Adipose tissue (tissue), 3 donors: ENCODE measurements around the gene LRRC27. TPM values are rescaled to one million over a fixed set of nuclear protein-coding genes. Genes with fewer than 3 reads are reported as not detected.
"Not testable (repeated sequence)": the region's sequence is repeated elsewhere in the genome, so short reads cannot be mapped to it uniquely, and the experiment has no call there.

ENCODE experiments used
- H3K27ac ChIP-seq: one replicate; pipeline ENCODE4 v1.5.1; 2013; ENCODE audit warnings: low read depth, low read length
- WGBS, 3 donors: extraction: QIAGEN DNeasy Blood & Tissue Kit; methylation state at CpG; one replicate each; pipeline ENCODE4 v1.1.7; 2013; 5-methylcytosine and 5-hydroxymethylcytosine counted together
- polyA plus RNA-seq, 3 donors: library from polyadenylated mRNA; stranded (reverse); fragments of 200-250 nt; gene quantifications; one replicate each; pipeline ENCODE4 v1.2.3, GENCODE V29; 2013
- donor health status: healthy with polysubstance abuse.
- donor health status: Bipolar disorder and iron deficiency.
- donor health status: healthy.

Gene LRRC27
- polyA plus RNA-seq, 3 donors = 3.4 to 6.1 (median 5.0) TPM

DNA sequence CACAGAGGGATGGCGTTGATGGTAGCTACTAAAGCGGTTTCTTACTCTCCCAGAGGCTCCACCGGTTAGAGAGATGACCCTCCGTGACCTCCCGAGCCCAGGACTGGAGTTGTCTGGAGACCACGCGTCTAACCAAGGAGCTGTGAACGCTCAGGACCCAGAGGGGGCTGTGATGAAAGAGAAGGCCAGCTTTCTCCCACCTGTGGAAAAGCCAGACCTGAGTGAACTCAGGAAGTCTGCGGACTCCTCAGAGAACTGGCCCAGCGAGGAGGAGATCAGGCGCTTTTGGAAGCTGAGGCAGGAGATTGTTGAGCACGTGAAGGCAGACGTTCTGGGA lies 15.9 kb downstream of the LRRC27 start:
- no peak overlapping the region for H3K27ac ChIP-seq
- 75 to 92% (median 85%) methylated on average over 13 of the region's 13 CpGs for WGBS, 3 donors

DNA sequence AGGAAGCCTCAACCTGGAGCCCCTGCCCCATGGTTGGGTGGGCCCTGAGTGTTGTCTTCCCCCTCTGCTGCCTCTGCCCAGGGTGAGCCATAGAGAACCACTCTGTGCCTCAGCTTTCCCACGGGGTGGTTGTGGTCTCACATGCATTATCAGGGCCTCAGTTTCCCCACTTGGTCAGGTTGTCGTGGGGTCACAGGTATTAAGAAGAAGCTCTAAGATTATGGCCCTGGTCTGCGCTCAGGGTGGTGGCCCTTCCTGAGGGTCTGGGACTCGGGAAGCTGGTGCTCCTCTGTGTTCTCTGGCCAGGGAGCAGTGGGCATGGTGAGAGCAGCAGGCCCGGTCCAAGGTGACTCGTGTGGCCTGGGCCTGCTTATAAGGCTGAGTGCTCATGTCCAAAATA lies 17.8 kb downstream of the LRRC27 start:
- H3K27ac ChIP-seq = no peak overlapping the region
- WGBS, 3 donors = 87 to 90% (median 88%) methylated on average over 6 of the region's 6 CpGs

DNA sequence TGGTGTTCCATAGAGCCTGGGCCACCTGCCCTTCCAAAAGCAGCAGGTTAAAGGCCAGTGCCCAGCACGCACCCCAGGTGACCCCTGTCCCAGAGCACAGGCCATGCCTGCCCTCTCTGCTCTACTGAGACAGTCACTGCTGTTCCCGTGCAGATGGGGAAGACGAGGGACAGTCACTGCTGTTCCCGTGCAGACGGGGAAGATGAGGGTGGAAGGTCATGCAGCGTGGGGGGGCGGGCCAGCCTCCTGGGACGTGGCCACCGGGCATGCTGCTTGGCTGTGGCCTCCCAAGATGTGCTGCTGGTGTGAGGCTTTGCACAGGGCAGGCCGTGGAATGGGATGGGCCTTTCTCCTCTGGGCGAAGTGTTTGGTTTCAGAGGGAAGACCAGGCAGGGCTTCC lies 18.4 kb downstream of the LRRC27 start:
- no peak overlapping the region for H3K27ac ChIP-seq
- WGBS, 3 donors = 73 to 80% (median 77%) methylated on average over 9 to 11 of the region's 11 CpGs

DNA sequence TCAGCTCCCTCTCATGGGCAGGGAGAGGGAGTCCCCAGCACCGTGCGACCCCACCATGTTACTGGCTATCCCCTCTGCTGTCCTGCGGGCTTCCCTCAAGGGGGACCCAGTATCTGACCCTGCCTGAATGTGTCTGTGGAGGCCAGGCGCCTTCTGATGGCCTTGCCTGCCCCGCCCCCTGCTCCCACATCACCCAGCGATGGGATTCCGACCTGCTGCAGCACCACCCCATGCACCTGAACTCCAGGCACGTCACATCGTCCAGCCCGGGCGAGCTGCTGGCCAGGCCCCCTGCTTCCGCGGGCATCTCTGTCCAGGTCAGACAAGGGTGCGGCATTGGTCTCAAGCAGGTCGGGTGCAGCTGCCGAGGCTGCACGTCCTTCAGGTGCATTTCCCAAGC lies 19.0 kb downstream of the LRRC27 start:
- no peak overlapping the region for H3K27ac ChIP-seq
- 90 to 95% (median 95%) methylated on average over 17 of the region's 17 CpGs for WGBS, 3 donors

DNA sequence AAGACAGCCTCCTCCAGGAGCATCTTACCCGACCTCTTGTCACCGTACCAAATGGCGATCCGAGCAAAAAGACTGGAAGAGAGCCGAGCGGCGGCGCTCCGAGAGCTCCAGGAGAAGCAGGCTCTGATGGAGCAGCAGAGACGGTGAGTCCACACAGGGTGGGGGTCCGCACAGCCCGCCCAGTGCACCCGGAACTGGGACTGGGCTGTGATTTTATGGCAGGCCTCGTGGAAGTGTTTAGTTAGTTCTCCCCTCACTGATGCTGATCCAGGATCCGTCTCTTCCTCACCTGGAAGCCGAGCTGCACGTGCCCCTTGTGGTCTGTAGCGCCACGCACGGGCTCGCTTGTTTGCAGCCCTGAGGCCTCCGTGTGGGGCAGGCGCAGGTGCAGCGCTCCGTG lies 19.6 kb downstream of the LRRC27 start:
- WGBS, 3 donors = 90 to 92% (median 91%) methylated on average over 24 to 25 of the region's 25 CpGs
- H3K27ac ChIP-seq = no peak overlapping the region

DNA sequence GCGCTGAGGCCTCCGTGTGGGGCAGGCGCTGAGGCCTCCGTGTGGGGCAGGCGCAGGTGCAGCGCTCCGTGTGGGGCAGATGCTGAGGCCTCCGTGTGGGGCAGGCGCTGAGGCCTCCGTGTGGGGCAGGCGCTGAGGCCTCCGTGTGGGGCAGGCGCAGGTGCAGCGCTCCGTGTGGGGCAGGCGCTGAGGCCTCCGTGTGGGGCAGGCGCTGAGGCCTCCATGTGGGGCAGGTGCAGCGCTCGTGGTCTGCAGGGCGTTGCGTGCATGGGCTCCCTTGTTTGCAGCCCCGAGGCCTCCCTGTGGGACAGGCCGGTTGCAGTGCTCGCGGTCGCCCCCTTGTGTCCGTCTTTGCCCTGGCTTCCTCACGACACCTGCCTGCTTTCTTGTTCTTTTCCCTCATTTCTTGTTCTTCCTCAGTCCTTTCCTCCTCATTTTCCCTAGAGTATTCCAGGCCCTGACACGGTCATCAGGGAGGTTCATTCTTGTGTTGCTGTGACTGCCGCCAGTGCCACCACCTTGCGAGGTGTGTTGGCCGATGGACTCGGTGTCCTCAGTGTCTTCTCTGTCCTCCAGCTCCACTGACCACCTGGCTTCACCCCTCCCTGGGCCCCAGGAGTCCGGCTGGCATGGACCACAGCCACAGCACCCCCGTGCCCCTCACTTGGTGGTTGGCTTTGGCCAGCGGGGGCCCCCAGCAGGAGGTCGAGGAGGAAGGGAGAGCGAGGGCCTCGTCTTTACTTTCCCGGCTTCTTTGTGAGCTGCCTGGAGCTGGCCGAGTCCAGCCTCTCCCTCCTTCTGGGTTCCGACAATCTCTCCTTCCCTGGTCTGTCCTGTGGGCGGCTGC lies 20.7 kb downstream of the LRRC27 start:
- not testable (repeated sequence) for H3K27ac ChIP-seq
- WGBS, 3 donors = 51 to 56% (median 55%) methylated on average over 25 to 32 of the region's 44 CpGs

DNA sequence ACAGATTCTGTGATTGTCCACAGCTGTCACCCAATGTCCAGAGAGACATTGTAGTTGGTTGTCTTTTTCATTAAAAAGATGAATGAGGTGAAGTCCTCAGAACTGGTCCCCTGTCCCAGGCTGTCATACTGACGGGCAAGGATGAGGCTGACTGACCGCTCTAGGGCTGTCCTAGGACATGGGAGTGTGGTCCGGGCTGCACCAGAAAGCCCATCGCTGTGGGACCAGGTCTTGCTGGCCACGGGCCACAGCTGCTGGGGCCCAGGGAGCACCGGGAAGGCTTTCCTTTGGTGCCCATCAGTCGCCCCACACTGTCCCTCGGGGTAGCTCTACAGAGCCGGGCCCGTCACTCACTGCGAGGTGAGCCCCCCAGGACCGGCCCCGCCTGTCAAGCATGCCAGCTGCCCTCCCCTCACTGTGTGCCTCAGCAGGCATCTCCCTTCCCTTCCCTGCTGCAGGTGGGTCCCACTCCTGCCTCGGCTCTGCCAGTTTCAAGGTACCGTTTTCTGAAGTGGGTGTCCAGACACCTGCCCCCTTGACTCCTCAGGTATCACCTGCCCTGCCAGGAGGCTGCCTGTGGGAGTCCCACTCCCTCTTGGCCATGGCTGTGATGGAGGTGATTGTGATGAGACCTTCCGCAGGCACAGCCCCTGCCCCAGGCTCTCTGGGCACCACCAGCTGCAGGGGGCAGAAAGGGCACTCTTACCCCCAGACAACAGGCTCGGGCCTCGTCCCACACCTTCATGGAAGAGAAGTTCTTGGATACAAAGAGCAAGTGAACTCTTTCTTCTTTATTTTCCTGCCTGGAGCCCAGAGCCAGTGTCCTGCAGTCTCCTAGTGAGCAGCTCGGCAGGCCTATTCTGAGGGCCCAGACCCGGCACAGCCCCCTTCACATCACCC lies 21.7 kb downstream of the LRRC27 start:
- H3K27ac ChIP-seq = no peak overlapping the region
- 90 to 92% (median 90%) methylated on average over 20 of the region's 20 CpGs for WGBS, 3 donors

DNA sequence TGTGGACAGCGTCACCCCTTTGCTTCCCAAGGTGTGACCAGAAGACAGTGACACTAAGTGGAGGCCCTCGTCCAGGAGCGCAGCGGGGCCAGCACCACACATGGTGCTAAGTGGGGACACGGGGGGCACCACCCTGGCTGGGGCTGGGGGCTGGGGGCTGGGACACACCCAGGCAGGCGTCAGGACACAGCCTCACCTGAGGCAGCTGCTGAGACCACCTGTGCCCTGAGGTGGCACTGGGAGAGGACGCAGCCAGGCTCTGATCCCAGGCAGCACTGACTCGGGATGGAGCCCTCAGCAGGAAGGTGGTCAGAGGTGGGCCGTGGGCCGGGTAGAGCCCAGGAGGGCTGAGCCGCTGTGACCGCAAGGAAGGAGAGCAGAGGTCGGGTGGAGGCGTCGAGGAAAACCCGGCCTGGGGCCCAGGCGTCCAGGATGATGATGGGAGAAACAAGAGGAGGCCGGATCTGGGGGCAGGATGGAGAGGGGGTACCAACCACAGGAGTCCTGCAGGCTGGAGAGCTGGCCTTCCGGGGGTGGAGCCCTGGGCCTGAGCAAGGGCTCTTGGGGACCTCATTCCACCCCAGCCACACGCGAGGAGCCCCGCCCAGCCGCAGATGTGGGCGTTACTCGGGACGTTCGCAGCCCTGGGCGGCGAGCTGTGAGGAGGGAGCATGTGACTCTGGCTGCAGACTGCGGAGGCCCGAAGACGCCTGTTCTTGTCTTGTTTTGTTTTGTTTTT lies 22.5 kb downstream of the LRRC27 start:
- 89 to 93% (median 91%) methylated on average over 28 to 32 of the region's 32 CpGs for WGBS, 3 donors

DNA sequence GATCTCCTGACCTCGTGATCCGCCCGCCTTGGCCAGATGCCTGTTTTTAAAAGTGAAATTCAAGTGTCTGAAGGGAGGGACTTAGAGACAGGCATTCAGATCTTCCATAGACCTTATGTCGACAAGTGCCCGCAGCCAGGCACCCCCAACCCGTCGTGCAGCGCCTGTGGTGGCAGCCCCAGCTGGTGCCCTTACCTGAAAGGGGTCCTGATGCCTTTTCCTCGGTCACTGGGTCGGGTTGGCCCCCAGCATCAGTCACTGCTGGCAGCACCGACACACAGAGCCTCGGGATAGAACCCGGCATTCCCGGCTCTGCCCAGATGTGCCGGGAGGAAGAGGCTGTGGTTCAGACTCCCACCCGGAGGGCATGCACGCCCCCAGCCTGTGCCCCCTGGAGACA lies 23.3 kb downstream of the LRRC27 start:
- WGBS, 3 donors = 89 to 90% (median 90%) methylated on average over 17 of the region's 17 CpGs

More for the DNA sequence above, 22.5 kb downstream of the LRRC27 start:
- H3K27ac ChIP-seq = no peak overlapping the region

DNA sequence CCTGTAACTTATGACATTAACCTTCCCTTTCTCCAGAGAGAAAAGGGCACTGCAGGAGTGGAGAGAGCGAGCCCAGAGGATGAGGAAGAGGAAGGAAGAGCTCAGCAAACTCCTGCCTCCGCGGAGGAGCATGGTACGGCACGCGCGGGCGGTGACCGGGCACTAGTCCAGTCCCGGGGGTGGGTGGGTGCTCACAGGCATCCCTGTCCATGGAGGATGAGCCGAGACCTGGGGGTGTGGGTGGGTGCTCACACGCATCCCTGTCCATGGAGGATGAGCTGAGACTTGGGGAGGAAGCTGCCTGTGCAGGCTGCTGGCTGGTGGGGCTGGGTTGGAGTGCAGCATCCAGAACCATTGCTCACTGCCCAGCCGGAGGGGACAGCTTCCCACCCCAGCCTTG lies 23.8 kb downstream of the LRRC27 start:
- WGBS, 3 donors = 73 to 95% (median 85%) methylated on average over 13 of the region's 13 CpGs
- H3K27ac ChIP-seq = no peak overlapping the region

More for the DNA sequence above, 23.3 kb downstream of the LRRC27 start:
- H3K27ac ChIP-seq = no peak overlapping the region

DNA sequence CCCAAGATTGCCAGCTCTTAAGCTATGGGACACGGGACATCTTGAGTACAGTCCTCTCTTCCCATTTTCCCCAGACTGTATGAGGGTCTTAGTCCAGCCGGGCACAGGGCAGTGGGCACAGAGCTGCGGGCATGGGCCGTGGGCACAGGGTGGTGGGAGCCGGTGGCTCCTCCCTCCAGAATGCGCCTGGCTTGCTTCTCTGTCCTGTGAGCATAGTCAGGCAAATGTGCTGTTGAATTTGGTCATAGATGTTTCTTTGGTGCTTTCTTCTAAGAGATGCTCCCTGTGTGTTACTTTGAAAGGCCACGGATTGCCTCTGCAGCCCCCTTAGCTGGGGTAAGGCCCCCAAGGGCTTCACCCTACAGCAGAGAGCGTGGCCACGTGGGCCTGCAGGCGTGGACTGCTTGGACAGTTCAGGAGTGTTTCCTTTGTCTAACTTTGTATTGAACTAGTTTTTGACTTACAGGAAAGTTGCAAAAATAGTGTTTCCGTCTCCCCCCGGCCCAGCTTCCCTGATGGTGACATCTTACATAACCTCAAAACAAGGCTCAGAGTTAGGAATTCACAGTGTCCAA lies 24.7 kb downstream of the LRRC27 start:
- no peak overlapping the region for H3K27ac ChIP-seq
- 78 to 91% (median 86%) methylated on average over 12 of the region's 12 CpGs for WGBS, 3 donors

DNA sequence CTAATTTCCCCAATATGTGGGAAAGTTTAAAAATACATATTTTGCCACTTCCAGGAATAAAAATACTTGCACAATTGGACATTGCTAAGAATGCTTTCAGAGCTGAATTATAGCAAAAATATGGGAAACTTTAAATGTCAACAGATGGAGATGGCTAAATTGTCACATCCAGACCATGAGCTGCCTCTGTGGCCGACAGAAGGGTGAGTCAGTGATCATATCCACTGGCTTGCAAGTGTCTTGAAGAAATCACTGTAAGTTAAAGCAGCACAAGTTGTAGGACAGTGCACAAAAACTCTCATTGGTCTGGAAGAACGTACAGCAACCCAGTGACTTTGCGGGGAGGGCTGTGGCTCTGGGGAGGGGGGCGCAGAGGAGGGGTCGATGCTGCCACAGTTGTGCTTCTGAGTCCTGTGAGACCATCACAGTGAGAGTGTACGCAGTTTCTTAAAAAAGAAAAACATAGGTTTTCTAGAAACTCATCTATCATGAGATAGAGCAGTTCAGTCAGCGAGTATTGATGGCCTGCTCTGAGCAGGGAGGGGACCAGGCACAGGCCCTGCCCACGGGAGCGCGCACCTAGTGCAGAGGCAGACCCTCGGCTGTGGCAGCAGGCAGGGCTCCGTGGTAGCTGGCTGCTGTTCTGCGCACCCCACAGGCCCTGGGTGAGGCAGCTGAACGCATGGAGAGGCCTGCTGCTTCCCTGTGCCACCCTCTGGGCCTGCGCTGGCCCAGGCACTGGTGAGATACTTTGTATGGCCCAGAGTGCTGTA lies 25.5 kb downstream of the LRRC27 start:
- WGBS, 3 donors = 91 to 96% (median 95%) methylated on average over 15 of the region's 15 CpGs
- no peak overlapping the region for H3K27ac ChIP-seq

DNA sequence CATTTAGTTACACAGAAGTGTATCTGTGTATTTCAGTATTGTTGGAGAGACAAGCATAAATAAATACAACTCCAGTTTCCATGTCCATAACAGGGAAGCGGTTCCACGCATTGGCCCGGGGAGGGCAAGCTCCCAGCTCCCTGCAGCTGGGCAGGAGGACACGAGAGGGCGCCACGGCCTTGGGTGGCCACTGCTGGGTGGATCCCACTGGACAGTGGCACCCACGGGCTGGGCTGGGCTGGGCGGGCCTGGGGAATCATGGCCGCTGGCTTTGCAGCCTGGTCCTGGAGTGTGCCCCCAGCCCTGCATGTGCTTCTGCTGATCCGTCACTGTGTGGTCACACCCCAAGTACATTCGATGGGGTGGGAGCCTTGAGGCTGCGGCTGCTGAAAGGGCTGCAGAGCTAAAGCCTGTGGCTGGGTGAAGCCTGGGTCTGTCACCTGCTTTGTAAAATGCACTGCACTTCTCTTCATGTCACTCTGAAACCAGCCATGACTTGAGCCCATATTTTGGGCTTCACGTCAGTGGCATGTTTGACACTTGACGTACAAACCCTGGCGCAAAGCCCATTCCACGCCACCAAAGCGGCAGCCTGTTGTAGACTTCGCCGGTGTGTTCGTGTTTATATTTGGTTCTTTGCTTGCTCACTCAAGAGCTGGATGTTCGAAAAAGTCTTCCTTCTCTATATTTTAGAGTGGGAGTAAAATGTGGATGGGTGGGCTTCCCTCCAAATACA lies 27.5 kb downstream of the LRRC27 start:
- WGBS, 3 donors = 75 to 86% (median 77%) methylated on average over 21 of the region's 21 CpGs

DNA sequence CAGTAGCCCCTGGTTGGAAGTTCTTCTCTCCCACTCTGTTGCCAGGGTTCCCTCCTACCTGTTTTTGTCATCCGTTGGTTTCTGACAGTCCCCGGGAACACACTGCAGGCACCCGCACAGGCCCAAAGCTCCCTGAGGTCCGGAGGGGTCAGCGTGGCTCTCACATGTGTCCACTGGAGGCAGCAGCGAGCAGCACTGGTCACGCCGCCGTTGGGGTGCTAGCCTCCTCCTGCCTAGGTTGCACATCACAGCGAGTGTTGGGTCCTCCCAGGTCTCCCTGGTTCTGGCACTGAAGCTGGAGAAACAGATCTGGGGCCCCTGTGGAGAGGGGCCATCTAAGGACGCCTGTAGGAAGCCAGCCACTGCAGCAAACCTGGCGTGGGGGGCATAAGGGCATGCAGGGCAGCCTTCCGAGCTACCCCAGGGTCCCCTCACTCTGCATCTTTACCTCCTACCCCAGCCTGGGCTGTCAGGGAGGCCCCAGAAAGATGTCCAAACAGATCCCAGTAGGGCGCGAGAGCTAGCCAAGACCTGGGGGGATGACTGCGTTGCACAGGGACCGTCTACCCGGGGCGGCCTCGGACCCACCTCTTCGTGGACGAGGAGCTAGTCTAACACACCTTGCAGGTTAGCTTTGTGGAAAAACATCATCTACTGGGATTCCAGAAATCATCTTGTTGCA lies 28.9 kb downstream of the LRRC27 start:
- WGBS, 3 donors = 71 to 77% (median 74%) methylated on average over 22 of the region's 22 CpGs
- no peak overlapping the region for H3K27ac ChIP-seq

More for the DNA sequence above, 27.5 kb downstream of the LRRC27 start:
- H3K27ac ChIP-seq = no peak overlapping the region

DNA sequence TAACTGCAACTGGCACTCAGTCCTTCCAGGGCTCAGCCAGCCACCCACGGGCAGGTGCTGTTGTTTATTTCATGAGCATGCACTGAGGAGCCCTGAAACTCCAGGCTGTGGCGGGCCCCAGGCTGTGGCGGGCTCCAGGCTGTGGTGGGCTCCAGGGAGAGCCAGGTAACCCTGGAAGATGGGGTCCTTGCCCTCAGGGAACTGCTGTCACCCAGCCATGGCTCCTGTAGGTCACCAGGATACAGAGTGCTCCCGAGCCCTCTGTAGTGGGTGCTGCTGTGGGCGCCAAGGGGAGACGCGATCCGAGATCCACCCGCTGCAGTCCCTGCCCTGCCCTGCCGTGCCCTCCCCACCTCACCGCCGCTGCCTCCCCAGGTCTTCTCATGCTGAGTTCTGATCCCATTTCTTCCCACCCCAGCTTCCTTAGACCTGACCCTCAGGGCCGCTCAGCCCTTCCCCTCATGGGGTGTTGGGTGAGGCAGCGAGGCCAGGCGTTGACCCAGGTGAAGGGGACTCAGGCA lies 29.6 kb downstream of the LRRC27 start:
- 92 to 98% (median 97%) methylated on average over 10 to 15 of the region's 15 CpGs for WGBS, 3 donors
- no peak overlapping the region for H3K27ac ChIP-seq

DNA sequence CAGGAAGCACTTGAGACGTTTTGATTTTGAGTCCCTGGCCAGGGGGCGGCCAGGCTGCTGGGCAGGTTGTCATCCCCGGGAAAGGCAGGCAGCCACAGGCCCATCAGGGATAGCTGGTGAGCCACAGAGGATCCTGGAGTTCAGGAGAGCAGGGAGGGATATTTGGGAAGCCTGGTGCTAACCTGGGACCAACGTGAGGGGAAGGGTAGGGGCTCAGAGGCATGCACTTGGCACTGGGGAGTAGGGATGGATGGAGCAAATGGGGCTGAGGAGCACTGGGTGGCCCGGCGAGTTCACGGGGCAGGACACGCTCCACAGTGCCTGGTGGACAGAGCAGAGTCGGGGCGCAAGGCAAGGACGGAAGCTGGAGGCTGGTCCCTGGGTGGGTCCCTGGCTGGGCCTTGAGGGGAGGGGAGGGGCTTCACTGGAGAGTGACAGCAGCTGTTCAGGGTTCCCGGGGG lies 30.2 kb downstream of the LRRC27 start:
- no peak overlapping the region for H3K27ac ChIP-seq
- 91 to 92% (median 91%) methylated on average over 12 of the region's 12 CpGs for WGBS, 3 donors
